ENCODE measurements around the gene HECA. TPM values are rescaled to one million over a fixed set of nuclear protein-coding genes. Genes with fewer than 3 reads are reported as not detected.
"Not testable (repeated sequence)": the region's sequence is repeated elsewhere in the genome, so short reads cannot be mapped to it uniquely, and the experiment has no call there.

Gene HECA
- polyA plus RNA-seq, 2 donors = 11.2 to 15.0 TPM

DNA sequence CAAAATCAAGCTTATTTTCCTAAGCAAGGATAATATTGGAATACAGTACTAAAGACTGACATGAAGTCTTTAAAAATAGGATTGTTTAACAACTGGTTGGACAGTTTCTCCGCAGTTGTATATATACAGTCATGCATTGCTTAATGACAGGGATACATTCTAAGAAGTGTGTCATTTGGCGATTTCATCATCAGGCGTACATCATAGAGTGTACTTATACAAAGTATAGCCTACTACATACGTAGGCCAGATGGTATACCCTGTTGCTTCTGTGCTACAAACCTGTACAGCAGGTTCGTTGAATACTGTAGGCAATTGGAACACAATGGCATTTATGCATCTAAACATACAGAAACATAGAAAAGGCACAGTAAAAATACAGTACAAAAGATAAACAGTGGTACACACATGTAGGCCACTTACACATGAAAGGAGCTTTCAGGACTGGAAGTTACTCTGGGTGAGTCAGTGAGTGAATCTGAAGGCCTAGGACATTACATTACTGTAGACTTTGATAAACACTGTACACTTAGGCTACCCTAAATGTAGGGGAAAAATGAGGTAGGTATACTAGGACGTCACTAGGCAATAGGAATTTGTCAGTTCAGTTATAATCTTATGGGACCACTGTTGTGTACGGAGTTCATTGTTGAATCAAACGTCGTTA lies 20.1 kb downstream of the HECA start:
- 82% methylated on average over 9 of the region's 9 CpGs for WGBS, 2 donors
- H3K4me3 ChIP-seq (ENCODE audit: low read depth in 1 of 2, low read length in 2 of 2) = no peak overlapping the region
- no peaks in the 10 kb centered on the region for H3K36me3 ChIP-seq (ENCODE audit: control insufficient read depth in 2 of 2, insufficient read depth in 2 of 2, low read length in 1 of 2)
- H3K9me3 ChIP-seq (ENCODE audit: control insufficient read depth in 2 of 2, insufficient read depth in 1 of 2, low read depth in 1 of 2, low read length in 1 of 2) = no peaks in the 10 kb centered on the region
- no peak overlapping the region for H3K27ac ChIP-seq (ENCODE audit: low read depth in 2 of 2, low read length in 1 of 2)
- H3K4me1 ChIP-seq (ENCODE audit: control insufficient read depth in 2 of 2, insufficient read depth in 2 of 2, low read length in 1 of 2) = peaks cover 4 to 5% of the 10 kb centered on the region in 2 donors
- no peaks in the 10 kb centered on the region for H3K27me3 ChIP-seq (ENCODE audit: control insufficient read depth in 1 of 2, insufficient read depth in 2 of 2, low read length in 2 of 2)

DNA sequence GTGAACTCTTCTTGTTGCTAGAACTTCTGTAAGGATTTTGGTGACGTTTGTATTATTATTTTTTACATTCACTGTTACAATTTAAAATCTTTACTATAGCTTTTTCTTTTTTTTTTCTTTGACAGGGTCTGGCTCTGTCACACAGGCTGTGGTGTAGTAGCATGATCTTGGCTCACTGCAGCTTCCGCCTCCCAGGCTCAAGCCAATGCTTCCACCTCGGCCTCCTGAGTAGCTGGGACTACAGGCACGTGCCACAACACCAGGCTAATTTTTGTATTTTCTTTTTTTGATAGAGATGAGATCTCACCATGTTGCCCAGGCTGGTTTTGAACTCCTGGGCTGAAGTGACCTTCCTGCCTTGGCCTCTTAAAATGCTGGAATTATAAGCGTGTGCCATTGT lies 21.2 kb downstream of the HECA start:
- Histone ChIP-seq H3K36me3 (ENCODE audit: control insufficient read depth in 2 of 2, insufficient read depth in 2 of 2, low read length in 1 of 2) (no peaks in the 10 kb centered on the region), H3K9me3 (ENCODE audit: control insufficient read depth in 2 of 2, insufficient read depth in 1 of 2, low read depth in 1 of 2, low read length in 1 of 2) (no peaks in the 10 kb centered on the region), H3K4me1 (ENCODE audit: control insufficient read depth in 2 of 2, insufficient read depth in 2 of 2, low read length in 1 of 2) (peaks cover 4 to 8% of the 10 kb centered on the region in 2 donors), H3K27me3 (ENCODE audit: control insufficient read depth in 1 of 2, insufficient read depth in 2 of 2, low read length in 2 of 2) (no peaks in the 10 kb centered on the region), H3K27ac (ENCODE audit: low read depth in 2 of 2, low read length in 1 of 2) (no peak overlapping the region), H3K4me3 (ENCODE audit: low read depth in 1 of 2, low read length in 2 of 2) (no peak overlapping the region)
- WGBS, 2 donors = 72 to 78% methylated on average over 5 of the region's 5 CpGs

GRCh38 chr6:139156551-139156950 lies 21.7 kb downstream of the HECA start:
- no peaks in the 10 kb centered on the region for H3K9me3 ChIP-seq (ENCODE audit: control insufficient read depth in 2 of 2, insufficient read depth in 1 of 2, low read depth in 1 of 2, low read length in 1 of 2)
- no peak overlapping the region for H3K27ac ChIP-seq (ENCODE audit: low read depth in 2 of 2, low read length in 1 of 2)
- WGBS, 2 donors = 69 to 90% methylated on average over 4 of the region's 4 CpGs
- no peaks in the 10 kb centered on the region for H3K27me3 ChIP-seq (ENCODE audit: control insufficient read depth in 1 of 2, insufficient read depth in 2 of 2, low read length in 2 of 2)
- peaks cover 4 to 11% of the 10 kb centered on the region in 2 donors for H3K4me1 ChIP-seq (ENCODE audit: control insufficient read depth in 2 of 2, insufficient read depth in 2 of 2, low read length in 1 of 2)
- H3K36me3 ChIP-seq (ENCODE audit: control insufficient read depth in 2 of 2, insufficient read depth in 2 of 2, low read length in 1 of 2) = no peaks in the 10 kb centered on the region
- H3K4me3 ChIP-seq (ENCODE audit: low read depth in 1 of 2, low read length in 2 of 2) = no peak overlapping the region

GRCh38 chr6:139157086-139157485 lies 22.2 kb downstream of the HECA start:
- not testable (repeated sequence) for H3K9me3 ChIP-seq (ENCODE audit: control insufficient read depth in 2 of 2, insufficient read depth in 1 of 2, low read depth in 1 of 2, low read length in 1 of 2); H3K36me3 ChIP-seq (ENCODE audit: control insufficient read depth in 2 of 2, insufficient read depth in 2 of 2, low read length in 1 of 2); H3K4me3 ChIP-seq (ENCODE audit: low read depth in 1 of 2, low read length in 2 of 2); H3K27me3 ChIP-seq (ENCODE audit: control insufficient read depth in 1 of 2, insufficient read depth in 2 of 2, low read length in 2 of 2); H3K27ac ChIP-seq (ENCODE audit: low read depth in 2 of 2, low read length in 1 of 2)
- 75 to 88% methylated on average over 5 of the region's 5 CpGs for WGBS, 2 donors
- peaks cover 4 to 11% of the 10 kb centered on the region in 2 donors for H3K4me1 ChIP-seq (ENCODE audit: control insufficient read depth in 2 of 2, insufficient read depth in 2 of 2, low read length in 1 of 2)

- Histone ChIP-seq H3K27ac (ENCODE audit: low read depth in 2 of 2, low read length in 1 of 2) (no peak overlapping the region), H3K27me3 (ENCODE audit: control insufficient read depth in 1 of 2, insufficient read depth in 2 of 2, low read length in 2 of 2) (no peaks in the 10 kb centered on the region), H3K9me3 (ENCODE audit: control insufficient read depth in 2 of 2, insufficient read depth in 1 of 2, low read depth in 1 of 2, low read length in 1 of 2) (no peaks in the 10 kb centered on the region), H3K36me3 (ENCODE audit: control insufficient read depth in 2 of 2, insufficient read depth in 2 of 2, low read length in 1 of 2) (peaks cover 0 to 4% of the 10 kb centered on the region in 2 donors), H3K4me3 (ENCODE audit: low read depth in 1 of 2, low read length in 2 of 2) (no peak overlapping the region), H3K4me1 (ENCODE audit: control insufficient read depth in 2 of 2, insufficient read depth in 2 of 2, low read length in 1 of 2) (peaks cover 5 to 8% of the 10 kb centered on the region in 2 donors)
- 90 to 91% methylated on average over 4 of the region's 4 CpGs for WGBS, 2 donors
Observed at GRCh38 chr6:139159016-139159415, 24.1 kb downstream of the HECA start.

DNA sequence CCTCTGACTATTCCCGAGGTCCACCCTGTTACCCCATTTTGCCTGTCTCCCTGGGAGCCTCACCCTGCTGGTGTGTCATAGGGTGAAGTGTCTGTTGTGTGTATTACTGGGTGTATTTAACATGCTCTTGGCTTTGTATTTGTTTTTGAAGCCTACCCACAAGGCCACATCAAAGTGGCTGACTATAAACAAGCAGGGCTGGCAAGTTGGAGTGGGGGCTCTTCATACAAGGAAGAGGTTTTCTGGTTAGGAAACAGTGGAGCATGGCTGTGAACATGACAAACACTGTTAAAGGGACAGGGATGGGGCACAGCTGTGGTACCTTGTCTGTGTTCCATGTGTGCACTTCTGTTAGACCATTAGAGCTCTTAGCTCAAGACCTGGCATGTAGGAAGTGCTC lies 26.3 kb downstream of the HECA start:
- Histone ChIP-seq H3K4me3 (ENCODE audit: low read depth in 1 of 2, low read length in 2 of 2) (no peak overlapping the region), H3K4me1 (ENCODE audit: control insufficient read depth in 2 of 2, insufficient read depth in 2 of 2, low read length in 1 of 2) (peaks cover 7 to 9% of the 10 kb centered on the region in 2 donors), H3K36me3 (ENCODE audit: control insufficient read depth in 2 of 2, insufficient read depth in 2 of 2, low read length in 1 of 2) (peaks cover 0 to 5% of the 10 kb centered on the region in 2 donors), H3K9me3 (ENCODE audit: control insufficient read depth in 2 of 2, insufficient read depth in 1 of 2, low read depth in 1 of 2, low read length in 1 of 2) (no peaks in the 10 kb centered on the region), H3K27ac (ENCODE audit: low read depth in 2 of 2, low read length in 1 of 2) (peak overlapping the region; percentile 50 to 75), H3K27me3 (ENCODE audit: control insufficient read depth in 1 of 2, insufficient read depth in 2 of 2, low read length in 2 of 2) (no peaks in the 10 kb centered on the region)
- 44 to 62% methylated on average over 1 of the region's 1 CpG for WGBS, 2 donors

- Histone ChIP-seq H3K9me3 (ENCODE audit: control insufficient read depth in 2 of 2, insufficient read depth in 1 of 2, low read depth in 1 of 2, low read length in 1 of 2) (no peaks in the 10 kb centered on the region), H3K27ac (ENCODE audit: low read depth in 2 of 2, low read length in 1 of 2) (peak overlapping the region in 1 of 2 donors; percentile 40), H3K27me3 (ENCODE audit: control insufficient read depth in 1 of 2, insufficient read depth in 2 of 2, low read length in 2 of 2) (no peaks in the 10 kb centered on the region), H3K4me3 (ENCODE audit: low read depth in 1 of 2, low read length in 2 of 2) (no peak overlapping the region), H3K4me1 (ENCODE audit: control insufficient read depth in 2 of 2, insufficient read depth in 2 of 2, low read length in 1 of 2) (peaks cover 7 to 12% of the 10 kb centered on the region in 2 donors), H3K36me3 (ENCODE audit: control insufficient read depth in 2 of 2, insufficient read depth in 2 of 2, low read length in 1 of 2) (peaks cover 0 to 12% of the 10 kb centered on the region in 2 donors)
- 68 to 76% methylated on average over 3 of the region's 3 CpGs for WGBS, 2 donors
Observed at GRCh38 chr6:139161817-139162284, 27.0 kb downstream of the HECA start.

DNA sequence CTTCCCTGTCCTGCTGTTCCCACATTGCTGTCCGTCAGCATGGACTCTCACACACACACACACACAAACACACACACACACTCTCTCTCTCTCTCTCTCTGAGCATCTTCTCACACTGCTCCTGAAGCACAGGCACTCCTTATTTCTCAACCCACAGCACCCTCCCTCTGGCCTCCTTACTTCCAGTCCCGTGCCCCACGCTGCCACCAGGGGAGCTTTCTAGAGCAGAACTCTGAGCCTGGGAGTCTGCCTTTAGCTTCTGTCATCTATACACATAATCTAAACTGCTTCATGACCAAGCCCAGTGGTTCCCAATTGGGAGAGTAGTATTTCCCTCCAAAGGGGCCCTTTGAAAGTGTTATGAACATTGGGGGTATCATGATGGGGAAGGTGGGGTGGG lies 29.1 kb downstream of the HECA start:
- Histone ChIP-seq H3K4me3 (ENCODE audit: low read depth in 1 of 2, low read length in 2 of 2) (no peak overlapping the region), H3K9me3 (ENCODE audit: control insufficient read depth in 2 of 2, insufficient read depth in 1 of 2, low read depth in 1 of 2, low read length in 1 of 2) (no peaks in the 10 kb centered on the region), H3K27ac (ENCODE audit: low read depth in 2 of 2, low read length in 1 of 2) (no peak overlapping the region), H3K36me3 (ENCODE audit: control insufficient read depth in 2 of 2, insufficient read depth in 2 of 2, low read length in 1 of 2) (peaks cover 0 to 15% of the 10 kb centered on the region in 2 donors), H3K27me3 (ENCODE audit: control insufficient read depth in 1 of 2, insufficient read depth in 2 of 2, low read length in 2 of 2) (no peaks in the 10 kb centered on the region), H3K4me1 (ENCODE audit: control insufficient read depth in 2 of 2, insufficient read depth in 2 of 2, low read length in 1 of 2) (peaks cover 9 to 10% of the 10 kb centered on the region in 2 donors)
- 71 to 79% methylated on average over 3 of the region's 3 CpGs for WGBS, 2 donors

GRCh38 chr6:139165324-139165723 lies 30.4 kb downstream of the HECA start:
- 87 to 99% methylated on average over 2 of the region's 2 CpGs for WGBS, 2 donors
- Histone ChIP-seq H3K4me3 (ENCODE audit: low read depth in 1 of 2, low read length in 2 of 2) (no peak overlapping the region), H3K27me3 (ENCODE audit: control insufficient read depth in 1 of 2, insufficient read depth in 2 of 2, low read length in 2 of 2) (no peaks in the 10 kb centered on the region), H3K9me3 (ENCODE audit: control insufficient read depth in 2 of 2, insufficient read depth in 1 of 2, low read depth in 1 of 2, low read length in 1 of 2) (no peaks in the 10 kb centered on the region), H3K4me1 (ENCODE audit: control insufficient read depth in 2 of 2, insufficient read depth in 2 of 2, low read length in 1 of 2) (peaks cover 9 to 10% of the 10 kb centered on the region in 2 donors), H3K36me3 (ENCODE audit: control insufficient read depth in 2 of 2, insufficient read depth in 2 of 2, low read length in 1 of 2) (peaks cover 0 to 15% of the 10 kb centered on the region in 2 donors), H3K27ac (ENCODE audit: low read depth in 2 of 2, low read length in 1 of 2) (no peak overlapping the region)

All from esophagus (tissue), 2 donors.